GM19467 (cell line): ENCODE data around the gene TRPM2.
"Not testable (repeated sequence)": the region's sequence is repeated elsewhere in the genome, so short reads cannot be mapped to it uniquely, and the experiment has no call there.

Source experiments
- ATAC-seq: cut with Tn5 transposase; IDR thresholded peaks from one replicate; pipeline ENCODE4 v1.9.1; 2021; ENCODE audit warnings: mild to moderate bottlenecking, moderate library complexity; ENCODE audit not compliant: unreplicated experiment

TRPM2 gene

GRCh38 chr21:44351535-44352252 lies 1.7 kb upstream of the TRPM2 start:
- no peak for ATAC-seq

- no peak for ATAC-seq
Measured at GRCh38 chr21:44352253-44352860, 1.1 kb upstream of the TRPM2 start.

GRCh38 chr21:44354001-44354405 lies 582 bp downstream of the TRPM2 start:
- ATAC-seq: no peak

GRCh38 chr21:44354775-44355771 lies 1.7 kb downstream of the TRPM2 start:
- ATAC-seq: no peak

GRCh38 chr21:44356160-44356559 lies 2.7 kb downstream of the TRPM2 start:
- ATAC-seq: no peak

- no peak for ATAC-seq
Measured at GRCh38 chr21:44356636-44357035, 3.2 kb downstream of the TRPM2 start.

- no peak for ATAC-seq
Measured at GRCh38 chr21:44357064-44357837, 3.8 kb downstream of the TRPM2 start.

GRCh38 chr21:44359396-44359795 lies 6.0 kb downstream of the TRPM2 start:
- no peak for ATAC-seq

GRCh38 chr21:44360159-44360558 lies 6.7 kb downstream of the TRPM2 start:
- no peak for ATAC-seq

- not testable (repeated sequence) for ATAC-seq
Measured at GRCh38 chr21:44361903-44362302, 8.5 kb downstream of the TRPM2 start.

GRCh38 chr21:44363278-44363677 lies 9.9 kb downstream of the TRPM2 start:
- no peak for ATAC-seq

GRCh38 chr21:44364151-44365053 lies 11.0 kb downstream of the TRPM2 start:
- no peak for ATAC-seq

- no peak for ATAC-seq
Measured at GRCh38 chr21:44365251-44365966, 12.0 kb downstream of the TRPM2 start.

- no peak for ATAC-seq
Measured at GRCh38 chr21:44365967-44366585, 12.7 kb downstream of the TRPM2 start.

GRCh38 chr21:44366586-44367211 lies 13.3 kb downstream of the TRPM2 start:
- ATAC-seq: no peak

- ATAC-seq: no peak
Measured at GRCh38 chr21:44368711-44369446, 15.5 kb downstream of the TRPM2 start.

- ATAC-seq: no peak
Measured at GRCh38 chr21:44370027-44370735, 16.8 kb downstream of the TRPM2 start.
